ENCODE data around the gene MPP3.
"Not testable (repeated sequence)": the region's sequence is repeated elsewhere in the genome, so short reads cannot be mapped to it uniquely, and the experiment has no call there.

Gene MPP3

GRCh38 chr17:43845766-43846165 lies 12.8 kb upstream of the MPP3 start:
- DNase-seq (ENCODE audit: low read depth) = no peak
- TF ChIP-seq CTCF (IDR thresholded peaks at IDR 0.05; ENCODE audit: insufficient read depth, low read depth, low read length, missing control alignments) = no peak
- H3K4me3 ChIP-seq (ENCODE audit: low read depth, low read length) = no peak overlapping the region

- TF ChIP-seq CTCF (IDR thresholded peaks at IDR 0.05; ENCODE audit: insufficient read depth, low read depth, low read length, missing control alignments) = no peak
- no peak for DNase-seq (ENCODE audit: low read depth)
- H3K4me3 ChIP-seq (ENCODE audit: low read depth, low read length) = no peak overlapping the region
Measured at GRCh38 chr17:43844241-43844640, 11.3 kb upstream of the MPP3 start.

GRCh38 chr17:43842975-43843325 lies 10.0 kb upstream of the MPP3 start:
- no peak overlapping the region for H3K4me3 ChIP-seq (ENCODE audit: low read depth, low read length)

GRCh38 chr17:43842091-43842974 lies 9.4 kb upstream of the MPP3 start:
- DNase-seq (ENCODE audit: low read depth); H3K4me3 ChIP-seq (ENCODE audit: low read depth, low read length): not testable (repeated sequence)

More at GRCh38 chr17:43842975-43843325, 10.0 kb upstream of the MPP3 start:
- no peak for DNase-seq (ENCODE audit: low read depth)
- TF ChIP-seq CTCF (IDR thresholded peaks at IDR 0.05; ENCODE audit: insufficient read depth, low read depth, low read length, missing control alignments) = no peak

- no peak for TF ChIP-seq CTCF (IDR thresholded peaks at IDR 0.05; ENCODE audit: insufficient read depth, low read depth, low read length, missing control alignments)
- H3K4me3 ChIP-seq (ENCODE audit: low read depth, low read length) = no peak overlapping the region
- DNase-seq (ENCODE audit: low read depth) = no peak
Measured at GRCh38 chr17:43841282-43841681, 8.3 kb upstream of the MPP3 start.

- H3K4me3 ChIP-seq (ENCODE audit: low read depth, low read length) = no peak overlapping the region
- TF ChIP-seq CTCF (IDR thresholded peaks at IDR 0.05; ENCODE audit: insufficient read depth, low read depth, low read length, missing control alignments) = peak; percentile 5
- DNase-seq (ENCODE audit: low read depth) = peak; percentile 14
Measured at GRCh38 chr17:43840814-43841213, 7.9 kb upstream of the MPP3 start.

GRCh38 chr17:43839670-43840108 lies 6.7 kb upstream of the MPP3 start:
- DNase-seq (ENCODE audit: low read depth) = no peak

More at GRCh38 chr17:43839670-43840108, 6.7 kb upstream of the MPP3 start:
- H3K4me3 ChIP-seq (ENCODE audit: low read depth, low read length) = no peak overlapping the region
- TF ChIP-seq CTCF (IDR thresholded peaks at IDR 0.05; ENCODE audit: insufficient read depth, low read depth, low read length, missing control alignments) = no peak

All from GM12865 (cell line).